ENCODE data around the gene OIT3. TPM values are rescaled to one million over a fixed set of nuclear protein-coding genes. Genes with fewer than 3 reads are reported as not detected.
A peak's percentile ranks its signal among the peaks of the same experiment; 100 is the strongest.

The OIT3 gene
- total RNA-seq, 1 donor from 2014 or later, result 0.18 TPM

- DNase-seq (no peak), ATAC-seq (peak in 1 of 2 donors; percentile 49)
- intact Hi-C loops (cut with DNase I), result no loop called here
- no peak overlapping the region for H3K27ac ChIP-seq
- no peaks in the 10 kb centered on the region for H3K27me3 ChIP-seq (ENCODE audit: low read depth)
- no peak overlapping the region for H3K4me3 ChIP-seq
- peak; percentile 39 for TF ChIP-seq CTCF (IDR thresholded peaks at IDR 0.05)
- peaks cover 18% of the 10 kb centered on the region for H3K36me3 ChIP-seq
- H3K4me1 ChIP-seq, result no peaks in the 10 kb centered on the region
- H3K9me3 ChIP-seq, result no peaks in the 10 kb centered on the region
Observed at GRCh38 chr10:72875250-72876055, 18.1 kb upstream of the OIT3 start.

GRCh38 chr10:72879245-72879644 is 14.3 kb upstream of the OIT3 start:
- Histone ChIP-seq H3K27me3 (ENCODE audit: low read depth) (no peaks in the 10 kb centered on the region), H3K9me3 (no peaks in the 10 kb centered on the region), H3K36me3 (peaks cover 11% of the 10 kb centered on the region), H3K4me3 (no peak overlapping the region), H3K4me1 (no peaks in the 10 kb centered on the region), H3K27ac (no peak overlapping the region)
- no peak for ATAC-seq
- intact Hi-C loops (cut with DNase I), result no loop called here
- no peak for TF ChIP-seq CTCF (IDR thresholded peaks at IDR 0.05)
- no peak for DNase-seq

- TF ChIP-seq CTCF (IDR thresholded peaks at IDR 0.05), result no peak
- Histone ChIP-seq H3K27ac (no peak overlapping the region), H3K9me3 (no peaks in the 10 kb centered on the region), H3K4me3 (no peak overlapping the region), H3K27me3 (ENCODE audit: low read depth) (no peaks in the 10 kb centered on the region), H3K36me3 (peaks cover 28% of the 10 kb centered on the region), H3K4me1 (no peaks in the 10 kb centered on the region)
- ATAC-seq (no peak), DNase-seq (no peak)
- intact Hi-C loops (cut with DNase I), result no loop called here
Observed at GRCh38 chr10:72881291-72881690, 12.2 kb upstream of the OIT3 start.

GRCh38 chr10:72883861-72884260 is 9.7 kb upstream of the OIT3 start:
- Histone ChIP-seq H3K27ac (no peak overlapping the region), H3K4me3 (no peak overlapping the region), H3K9me3 (no peaks in the 10 kb centered on the region), H3K27me3 (ENCODE audit: low read depth) (no peaks in the 10 kb centered on the region), H3K4me1 (no peaks in the 10 kb centered on the region), H3K36me3 (peaks cover 46% of the 10 kb centered on the region)
- intact Hi-C loops (cut with DNase I), result no loop called here
- ATAC-seq, result no peak
- TF ChIP-seq CTCF (IDR thresholded peaks at IDR 0.05), result no peak
- no peak for DNase-seq

GRCh38 chr10:72885953-72886352 is 7.6 kb upstream of the OIT3 start:
- H3K27ac ChIP-seq, result no peak overlapping the region
- DNase-seq (no peak), ATAC-seq (no peak)
- H3K27me3 ChIP-seq (ENCODE audit: low read depth), result no peaks in the 10 kb centered on the region
- no peak for TF ChIP-seq CTCF (IDR thresholded peaks at IDR 0.05)
- intact Hi-C loops (cut with DNase I), result no loop called here
- peaks cover 42% of the 10 kb centered on the region for H3K36me3 ChIP-seq
- no peaks in the 10 kb centered on the region for H3K9me3 ChIP-seq
- no peaks in the 10 kb centered on the region for H3K4me1 ChIP-seq
- no peak overlapping the region for H3K4me3 ChIP-seq

All from lower lobe of right lung (tissue), 2 donors.